ENCODE data around the gene BAZ2B.

The BAZ2B gene

GRCh38 chr2:159432610-159433009 is 183.7 kb downstream of the BAZ2B start:
- no peak for TF ChIP-seq SNAI2 (CRISPR knock-in tag; IDR thresholded peaks at IDR 0.05)
- TF ChIP-seq ZFP3 (CRISPR knock-in tag; IDR thresholded peaks at IDR 0.05) = no peak
- TF ChIP-seq ZNF565 (CRISPR knock-in tag; conservative IDR thresholded peaks at IDR 0.05; ENCODE audit: low read depth) = no peak
- no peak for TF ChIP-seq OSR1 (CRISPR knock-in tag; IDR thresholded peaks at IDR 0.05)
- no peak for TF ChIP-seq ESRRG (CRISPR knock-in tag; IDR thresholded peaks at IDR 0.05)
- no peak for TF ChIP-seq ZNF8 (CRISPR knock-in tag; IDR thresholded peaks at IDR 0.05)
- TF ChIP-seq TCF4 (CRISPR knock-in tag; IDR thresholded peaks at IDR 0.05; ENCODE audit: borderline replicate concordance) = no peak
- TF ChIP-seq ZFP30 (CRISPR knock-in tag; IDR thresholded peaks at IDR 0.05) = no peak
- TF ChIP-seq RARB (CRISPR knock-in tag; IDR thresholded peaks at IDR 0.05) = no peak
- no peak for TF ChIP-seq ISL1 (CRISPR knock-in tag; IDR thresholded peaks at IDR 0.05)
- no peak for TF ChIP-seq PATZ1 (CRISPR knock-in tag; IDR thresholded peaks at IDR 0.05; ENCODE audit: borderline replicate concordance)
- TF ChIP-seq PPARA (CRISPR knock-in tag; IDR thresholded peaks at IDR 0.05; ENCODE audit: borderline replicate concordance) = no peak
- TF ChIP-seq CSDC2 (CRISPR knock-in tag; IDR thresholded peaks at IDR 0.05) = no peak
- no peak for TF ChIP-seq ZNF70 (CRISPR knock-in tag; IDR thresholded peaks at IDR 0.05)
- no peak for ATAC-seq

GRCh38 chr2:159427048-159427447 is 189.3 kb downstream of the BAZ2B start:
- ATAC-seq = no peak
- TF ChIP-seq ARNTL (CRISPR knock-in tag; IDR thresholded peaks at IDR 0.05; ENCODE audit: borderline replicate concordance, low read depth) (no peak), PPARA (CRISPR knock-in tag; IDR thresholded peaks at IDR 0.05; ENCODE audit: borderline replicate concordance) (no peak), ESRRG (CRISPR knock-in tag; IDR thresholded peaks at IDR 0.05) (no peak), ZC3H10 (CRISPR knock-in tag; IDR thresholded peaks at IDR 0.05) (no peak), SNAI2 (CRISPR knock-in tag; IDR thresholded peaks at IDR 0.05) (no peak), ZFP30 (CRISPR knock-in tag; IDR thresholded peaks at IDR 0.05) (no peak), ZNF8 (CRISPR knock-in tag; IDR thresholded peaks at IDR 0.05) (no peak), CSDC2 (CRISPR knock-in tag; IDR thresholded peaks at IDR 0.05) (no peak), ZFP3 (CRISPR knock-in tag; IDR thresholded peaks at IDR 0.05) (no peak), TSHZ2 (CRISPR knock-in tag; IDR thresholded peaks at IDR 0.05) (no peak), RARB (CRISPR knock-in tag; IDR thresholded peaks at IDR 0.05) (no peak), CSRNP3 (CRISPR knock-in tag; IDR thresholded peaks at IDR 0.05) (no peak), OSR1 (CRISPR knock-in tag; IDR thresholded peaks at IDR 0.05) (no peak)

GRCh38 chr2:159419403-159419802 is 196.9 kb downstream of the BAZ2B start:
- TF ChIP-seq ZFP30 (CRISPR knock-in tag; IDR thresholded peaks at IDR 0.05) (no peak), TSHZ2 (CRISPR knock-in tag; IDR thresholded peaks at IDR 0.05) (no peak), ZNF70 (CRISPR knock-in tag; IDR thresholded peaks at IDR 0.05) (no peak), POU6F1 (CRISPR knock-in tag; IDR thresholded peaks at IDR 0.05; ENCODE audit: borderline replicate concordance, low read depth) (no peak), BACH2 (CRISPR knock-in tag; IDR thresholded peaks at IDR 0.05; ENCODE audit: borderline replicate concordance) (no peak), CREB5 (CRISPR knock-in tag; IDR thresholded peaks at IDR 0.05; ENCODE audit: low read depth) (no peak), ESRRG (CRISPR knock-in tag; IDR thresholded peaks at IDR 0.05) (no peak), PPARA (CRISPR knock-in tag; IDR thresholded peaks at IDR 0.05; ENCODE audit: borderline replicate concordance) (no peak), ISL1 (CRISPR knock-in tag; IDR thresholded peaks at IDR 0.05) (no peak)
- ATAC-seq = no peak

All from SK-N-SH treated with all-trans-retinoic acid at 6 μM for 48 hours (cell line).